Measurements from ENCODE around the gene UCP2. TPM values are rescaled to one million over a fixed set of nuclear protein-coding genes. Genes with fewer than 3 reads are reported as not detected.

Gene UCP2
- total and polyA plus RNA-seq, 3 donors from 2014 or later = 20.6 to 52.3 (median 40.8) TPM

- Histone ChIP-seq H3K27ac (no peak overlapping the region), H3K9me3 (no peaks in the 10 kb centered on the region), H3K4me3 (no peak overlapping the region), H3K4me1 (peaks cover 3% of the 10 kb centered on the region), H3K36me3 (ENCODE audit: low read depth, missing control alignments) (no peaks in the 10 kb centered on the region), H3K27me3 (no peaks in the 10 kb centered on the region)
- TF ChIP-seq POLR2A (IDR thresholded peaks at IDR 0.05) = no peak
- WGBS, 2 donors = 69 to 73% methylated on average over 6 of the region's 6 CpGs
- DNase-seq = no peak
- intact Hi-C loops (cut with DNase I; ENCODE audit: low total_unique reads) = no loop called here
Measured at GRCh38 chr11:73980001-73980961, 2.4 kb downstream of the UCP2 start.

- Histone ChIP-seq H3K27ac (no peak overlapping the region), H3K9me3 (no peaks in the 10 kb centered on the region), H3K4me3 (no peak overlapping the region), H3K27me3 (no peaks in the 10 kb centered on the region), H3K36me3 (ENCODE audit: low read depth, missing control alignments) (no peaks in the 10 kb centered on the region), H3K4me1 (peaks cover 1% of the 10 kb centered on the region)
- no peak for DNase-seq
- 94 to 97% methylated on average over 3 of the region's 3 CpGs for WGBS, 2 donors
- TF ChIP-seq CTCF (IDR thresholded peaks at IDR 0.05) = no peak
- no peak for TF ChIP-seq POLR2A (IDR thresholded peaks at IDR 0.05)
- intact Hi-C loops (cut with DNase I; ENCODE audit: low total_unique reads) = no loop called here
Measured at GRCh38 chr11:73978576-73979086, 4.0 kb downstream of the UCP2 start.

- Histone ChIP-seq H3K4me3 (no peak overlapping the region), H3K4me1 (no peaks in the 10 kb centered on the region), H3K9me3 (no peaks in the 10 kb centered on the region), H3K27me3 (no peaks in the 10 kb centered on the region), H3K27ac (no peak overlapping the region), H3K36me3 (ENCODE audit: low read depth, missing control alignments) (no peaks in the 10 kb centered on the region)
- WGBS, 2 donors = 95 to 96% methylated on average over 13 to 18 of the region's 18 CpGs
- no peak for DNase-seq
- intact Hi-C loops (cut with DNase I; ENCODE audit: low total_unique reads) = no loop called here
- no peak for TF ChIP-seq CTCF (IDR thresholded peaks at IDR 0.05)
- TF ChIP-seq POLR2A (IDR thresholded peaks at IDR 0.05) = no peak
Measured at GRCh38 chr11:73977856-73978519, 4.7 kb downstream of the UCP2 start.

GRCh38 chr11:73976451-73977151 lies 6.0 kb downstream of the UCP2 start:
- no peak overlapping the region for H3K27ac ChIP-seq
- H3K4me3 ChIP-seq = no peak overlapping the region
- H3K27me3 ChIP-seq = no peaks in the 10 kb centered on the region
- 94 to 95% methylated on average over 14 of the region's 14 CpGs for WGBS, 2 donors
- intact Hi-C loops (cut with DNase I; ENCODE audit: low total_unique reads) = no loop called here
- no peaks in the 10 kb centered on the region for H3K4me1 ChIP-seq
- no peaks in the 10 kb centered on the region for H3K9me3 ChIP-seq
- no peaks in the 10 kb centered on the region for H3K36me3 ChIP-seq (ENCODE audit: low read depth, missing control alignments)
- DNase-seq = no peak
- no peak for TF ChIP-seq CTCF (IDR thresholded peaks at IDR 0.05)
- TF ChIP-seq POLR2A (IDR thresholded peaks at IDR 0.05) = no peak

GRCh38 chr11:73975479-73975757 lies 7.2 kb downstream of the UCP2 start:
- Histone ChIP-seq H3K4me3 (no peak overlapping the region), H3K4me1 (no peaks in the 10 kb centered on the region), H3K9me3 (no peaks in the 10 kb centered on the region), H3K36me3 (ENCODE audit: low read depth, missing control alignments) (no peaks in the 10 kb centered on the region), H3K27me3 (no peaks in the 10 kb centered on the region), H3K27ac (no peak overlapping the region)
- DNase-seq = no peak
- intact Hi-C loops (cut with DNase I; ENCODE audit: low total_unique reads) = no loop called here
- TF ChIP-seq CTCF (IDR thresholded peaks at IDR 0.05) (no peak), POLR2A (IDR thresholded peaks at IDR 0.05) (no peak)
- 83 to 91% methylated on average over 2 to 6 of the region's 6 CpGs for WGBS, 2 donors
